ENCODE measurements around the gene STAT5B.
"Not testable (repeated sequence)": the region's sequence is repeated elsewhere in the genome, so short reads cannot be mapped to it uniquely, and the experiment has no call there.

Gene STAT5B

GRCh38 chr17:42305543-42306384 is 29.6 kb upstream of the STAT5B start:
- DNase-seq (ENCODE audit: low read depth): no peak

- DNase-seq (ENCODE audit: low read depth): not testable (repeated sequence)
Measured at GRCh38 chr17:42305031-42305330, 28.8 kb upstream of the STAT5B start.

GRCh38 chr17:42304187-42305030 is 28.2 kb upstream of the STAT5B start:
- no peak for DNase-seq (ENCODE audit: low read depth)

- no peak for DNase-seq (ENCODE audit: low read depth)
Measured at GRCh38 chr17:42303694-42304093, 27.5 kb upstream of the STAT5B start.

GRCh38 chr17:42301022-42301421 is 24.8 kb upstream of the STAT5B start:
- no peak for DNase-seq (ENCODE audit: low read depth)

GRCh38 chr17:42299913-42300312 is 23.7 kb upstream of the STAT5B start:
- DNase-seq (ENCODE audit: low read depth): not testable (repeated sequence)

GRCh38 chr17:42299361-42299760 is 23.2 kb upstream of the STAT5B start:
- not testable (repeated sequence) for DNase-seq (ENCODE audit: low read depth)

- DNase-seq (ENCODE audit: low read depth): not testable (repeated sequence)
Measured at GRCh38 chr17:42297775-42298174, 21.6 kb upstream of the STAT5B start.

GRCh38 chr17:42296012-42296411 is 19.8 kb upstream of the STAT5B start:
- no peak for DNase-seq (ENCODE audit: low read depth)

- DNase-seq (ENCODE audit: low read depth): no peak
Measured at GRCh38 chr17:42294469-42295398, 18.5 kb upstream of the STAT5B start.

- no peak for DNase-seq (ENCODE audit: low read depth)
Measured at GRCh38 chr17:42291129-42291528, 14.9 kb upstream of the STAT5B start.

GRCh38 chr17:42290577-42290976 is 14.4 kb upstream of the STAT5B start:
- no peak for DNase-seq (ENCODE audit: low read depth)

GRCh38 chr17:42289611-42290181 is 13.5 kb upstream of the STAT5B start:
- DNase-seq (ENCODE audit: low read depth): peak; percentile 19

- peak; percentile 33 for DNase-seq (ENCODE audit: low read depth)
Measured at GRCh38 chr17:42288803-42289610, 12.8 kb upstream of the STAT5B start.

- peak; percentile 57 for DNase-seq (ENCODE audit: low read depth)
Measured at GRCh38 chr17:42287977-42288802, 12.0 kb upstream of the STAT5B start, which contains the start of gene STAT5A. TSS of gene STAT5A (plus strand) at chr17:42288498. CDS start at chr17:42289412, 914 bp downstream.

- DNase-seq (ENCODE audit: low read depth): no peak
Measured at GRCh38 chr17:42287305-42287976, 11.2 kb upstream of the STAT5B start.

- DNase-seq (ENCODE audit: low read depth): no peak
Measured at GRCh38 chr17:42286411-42287221, 10.4 kb upstream of the STAT5B start.

GRCh38 chr17:42285346-42286050 is 9.3 kb upstream of the STAT5B start:
- no peak for DNase-seq (ENCODE audit: low read depth)
